ENCODE measurements around the gene WBP2. TPM values are rescaled to one million over a fixed set of nuclear protein-coding genes. Genes with fewer than 3 reads are reported as not detected.

WBP2 gene
- total and polyA plus RNA-seq, 2 of the 13 experiments (the other 11 are each of a cell fraction or from before 2014, with no cell fraction given): 29.2 to 29.5 TPM

DNA sequence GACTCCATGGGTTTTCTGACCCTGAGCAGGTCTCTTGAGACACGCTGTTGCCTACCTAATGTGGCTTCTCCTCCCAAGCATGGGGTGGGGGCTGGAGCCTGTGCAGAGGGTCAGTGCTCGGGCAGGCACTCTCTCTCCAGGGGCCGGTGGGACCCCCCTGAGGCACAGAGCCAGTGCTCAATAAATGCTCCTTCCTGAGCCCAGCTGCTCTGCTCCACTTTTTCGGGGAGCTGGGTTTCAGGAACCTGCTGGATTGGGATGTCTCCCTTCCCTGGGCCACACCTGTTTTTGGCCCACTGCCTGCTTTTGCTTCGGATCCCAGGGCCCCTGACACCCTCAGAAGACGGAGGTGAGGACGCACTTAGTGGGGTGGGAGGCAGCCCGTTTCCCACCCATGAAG, 42.9 kb upstream of the WBP2 start (continued):
- TF ChIP-seq, protein P1, sequence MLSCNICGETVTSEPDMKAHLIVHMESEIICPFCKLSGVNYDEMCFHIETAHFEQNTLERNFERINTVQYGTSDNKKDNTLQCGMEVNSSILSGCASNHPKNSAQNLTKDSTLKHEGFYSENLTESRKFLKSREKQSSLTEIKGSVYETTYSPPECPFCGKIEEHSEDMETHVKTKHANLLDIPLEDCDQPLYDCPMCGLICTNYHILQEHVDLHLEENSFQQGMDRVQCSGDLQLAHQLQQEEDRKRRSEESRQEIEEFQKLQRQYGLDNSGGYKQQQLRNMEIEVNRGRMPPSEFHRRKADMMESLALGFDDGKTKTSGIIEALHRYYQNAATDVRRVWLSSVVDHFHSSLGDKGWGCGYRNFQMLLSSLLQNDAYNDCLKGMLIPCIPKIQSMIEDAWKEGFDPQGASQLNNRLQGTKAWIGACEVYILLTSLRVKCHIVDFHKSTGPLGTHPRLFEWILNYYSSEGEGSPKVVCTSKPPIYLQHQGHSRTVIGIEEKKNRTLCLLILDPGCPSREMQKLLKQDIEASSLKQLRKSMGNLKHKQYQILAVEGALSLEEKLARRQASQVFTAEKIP (CRISPR knock-in tag; IDR thresholded peaks at IDR 0.05; ENCODE audit: borderline replicate concordance): no peak
- TF ChIP-seq SP5 (CRISPR knock-in tag; IDR thresholded peaks at IDR 0.05; ENCODE audit: borderline replicate concordance, low read depth): no peak
- no peak for TF ChIP-seq SSRP1 (CRISPR knock-in tag; IDR thresholded peaks at IDR 0.05)
- no peak for TF ChIP-seq SRF (IDR thresholded peaks at IDR 0.05; ENCODE audit: low read depth, low read length)

DNA sequence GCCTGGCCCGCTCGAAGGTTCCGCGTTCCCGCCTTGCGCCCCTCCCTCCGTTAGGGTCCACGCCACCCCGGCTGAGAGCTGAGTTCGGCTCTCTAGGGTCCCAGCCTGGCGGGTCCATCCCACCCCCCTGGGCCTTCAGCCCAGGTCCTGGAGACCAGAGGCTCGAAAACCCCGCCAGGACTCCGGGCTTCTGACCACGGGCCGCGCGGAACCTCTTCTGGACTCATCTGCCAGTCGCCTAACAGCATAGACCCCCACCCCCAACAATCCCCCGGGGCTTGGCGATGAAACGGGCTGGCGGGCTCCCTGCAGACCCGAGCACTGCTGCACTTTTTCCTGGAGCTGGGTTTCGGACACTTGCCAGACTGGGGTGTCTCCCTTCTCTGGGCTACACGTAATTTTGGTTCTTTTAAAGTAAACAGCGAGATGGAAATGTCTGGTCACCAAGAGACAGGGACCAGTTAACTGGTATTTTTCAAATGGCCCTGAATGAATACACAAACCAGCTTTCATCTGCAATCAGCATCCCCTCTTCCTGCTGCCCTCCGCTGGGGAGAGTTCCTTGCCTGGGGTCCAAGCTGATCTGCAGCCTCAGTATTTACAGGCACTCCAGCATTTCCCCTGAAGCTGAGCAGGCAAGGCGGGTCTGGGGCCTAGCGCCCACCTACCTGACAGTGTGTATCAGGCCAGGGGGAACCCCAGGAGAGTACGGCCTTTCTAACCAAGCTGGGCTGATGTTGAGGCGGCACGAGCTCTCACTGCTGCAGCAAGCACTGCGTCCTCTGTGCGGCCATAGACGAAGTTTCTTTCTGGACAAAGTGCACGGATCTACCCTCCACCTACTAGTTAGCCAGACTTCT, 42.3 kb upstream of the WBP2 start:
- Histone ChIP-seq H3K4me1 (ENCODE audit: insufficient read depth, low read length) (peaks cover 41% of the 10 kb centered on the region), H3K36me3 (replicated peaks in 1 of 2; ENCODE audit: control insufficient read depth in 1 of 2, insufficient read depth in 2 of 2, low read length in 2 of 2) (peaks cover 28 to 47% of the 10 kb centered on the region in 2 experiments), H3K27ac (ENCODE audit: extremely low read length, insufficient read depth, low read length) (peak overlapping the region; percentile 6), H3K9ac (ENCODE audit: insufficient read depth, low read depth, low read length) (no peak overlapping the region), H3K4me3 (replicated peaks in 1 of 3; ENCODE audit: insufficient read depth in 1 of 3, low read depth in 2 of 3, low read length in 3 of 3) (no peak overlapping the region), H2AFZ (ENCODE audit: low read length) (no peak overlapping the region), H3K4me2 (ENCODE audit: low read depth, low read length) (no peak overlapping the region), H3K27me3 (ENCODE audit: control insufficient read depth in 1 of 2, insufficient read depth in 2 of 2, low read length in 2 of 2) (no peaks in the 10 kb centered on the region), H3K9me3 (ENCODE audit: low read length) (no peaks in the 10 kb centered on the region), H4K20me1 (ENCODE audit: insufficient read depth, low read length) (no peaks in the 10 kb centered on the region), H3K79me2 (ENCODE audit: insufficient read depth, low read length) (peaks cover 13% of the 10 kb centered on the region)
- in situ Hi-C loops (cut with HindIII; ENCODE audit: extremely low pct_ligation_motif_present, low pct_unique_long_range_greater_than_20kb): no loop called here
- FAIRE-seq (no peak), DNase-seq (ENCODE audit: low spot score) (no peak), ATAC-seq (no peak; the same call in 2 of the 3 replicates)
- BruUV-seq (replicated peaks): TSS peak; percentile 70
- CTCF ChIA-PET (ENCODE audit: low intra/inter-chr PET ratio, low total read pairs): interaction anchor here (1.0 kb wide), 1 partner anchor 21 kb away, joined by 3 read pairs; no protein-coding TSS in a partner anchor
- POLR2A ChIA-PET: interaction anchor here (0.8 to 12.9 kb wide), 19 partner anchors 8 to 367 kb away, joined by 3 to 423 read pairs (median 4); partner anchors contain the start of genes CDK3, MRPL38, TRIM47 and UBALD2
- intact Hi-C loops (cut with micrococcal nuclease; ENCODE audit: unreplicated experiment): no loop called here
- 93% methylated on average over 36 of the region's 37 CpGs for WGBS (ENCODE audit: low lambda C conversion rate)
- TF ChIP-seq ZNF530 (CRISPR knock-in tag; IDR thresholded peaks at IDR 0.05; ENCODE audit: low read depth): no peak
- TF ChIP-seq, protein P2, sequence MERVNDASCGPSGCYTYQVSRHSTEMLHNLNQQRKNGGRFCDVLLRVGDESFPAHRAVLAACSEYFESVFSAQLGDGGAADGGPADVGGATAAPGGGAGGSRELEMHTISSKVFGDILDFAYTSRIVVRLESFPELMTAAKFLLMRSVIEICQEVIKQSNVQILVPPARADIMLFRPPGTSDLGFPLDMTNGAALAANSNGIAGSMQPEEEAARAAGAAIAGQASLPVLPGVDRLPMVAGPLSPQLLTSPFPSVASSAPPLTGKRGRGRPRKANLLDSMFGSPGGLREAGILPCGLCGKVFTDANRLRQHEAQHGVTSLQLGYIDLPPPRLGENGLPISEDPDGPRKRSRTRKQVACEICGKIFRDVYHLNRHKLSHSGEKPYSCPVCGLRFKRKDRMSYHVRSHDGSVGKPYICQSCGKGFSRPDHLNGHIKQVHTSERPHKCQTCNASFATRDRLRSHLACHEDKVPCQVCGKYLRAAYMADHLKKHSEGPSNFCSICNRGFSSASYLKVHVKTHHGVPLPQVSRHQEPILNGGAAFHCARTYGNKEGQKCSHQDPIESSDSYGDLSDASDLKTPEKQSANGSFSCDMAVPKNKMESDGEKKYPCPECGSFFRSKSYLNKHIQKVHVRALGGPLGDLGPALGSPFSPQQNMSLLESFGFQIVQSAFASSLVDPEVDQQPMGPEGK (CRISPR knock-in tag; IDR thresholded peaks at IDR 0.05): no peak
- 0 out of 2 replicates have a peak, but pooled peaks have one; percentile 44 for TF ChIP-seq CHCHD3 (CRISPR knock-in tag; IDR thresholded peaks at IDR 0.05)
- TF ChIP-seq ZNF790 (CRISPR knock-in tag; IDR thresholded peaks at IDR 0.05; ENCODE audit: borderline replicate concordance): 0 out of 2 replicates have a peak, but pooled peaks have one; percentile 9
- TF ChIP-seq, protein P3, sequence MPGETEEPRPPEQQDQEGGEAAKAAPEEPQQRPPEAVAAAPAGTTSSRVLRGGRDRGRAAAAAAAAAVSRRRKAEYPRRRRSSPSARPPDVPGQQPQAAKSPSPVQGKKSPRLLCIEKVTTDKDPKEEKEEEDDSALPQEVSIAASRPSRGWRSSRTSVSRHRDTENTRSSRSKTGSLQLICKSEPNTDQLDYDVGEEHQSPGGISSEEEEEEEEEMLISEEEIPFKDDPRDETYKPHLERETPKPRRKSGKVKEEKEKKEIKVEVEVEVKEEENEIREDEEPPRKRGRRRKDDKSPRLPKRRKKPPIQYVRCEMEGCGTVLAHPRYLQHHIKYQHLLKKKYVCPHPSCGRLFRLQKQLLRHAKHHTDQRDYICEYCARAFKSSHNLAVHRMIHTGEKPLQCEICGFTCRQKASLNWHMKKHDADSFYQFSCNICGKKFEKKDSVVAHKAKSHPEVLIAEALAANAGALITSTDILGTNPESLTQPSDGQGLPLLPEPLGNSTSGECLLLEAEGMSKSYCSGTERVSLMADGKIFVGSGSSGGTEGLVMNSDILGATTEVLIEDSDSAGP (CRISPR knock-in tag; IDR thresholded peaks at IDR 0.05; ENCODE audit: borderline replicate concordance): peak; percentile 79; the same call in 1 of the 2 replicates
- no peak for TF ChIP-seq TOE1 (CRISPR knock-in tag; IDR thresholded peaks at IDR 0.05)
- 0 out of 2 replicates have a peak, but pooled peaks have one; percentile 1 for TF ChIP-seq NFKB2 (CRISPR knock-in tag; IDR thresholded peaks at IDR 0.05; ENCODE audit: borderline replicate concordance)
- TF ChIP-seq, protein P4, sequence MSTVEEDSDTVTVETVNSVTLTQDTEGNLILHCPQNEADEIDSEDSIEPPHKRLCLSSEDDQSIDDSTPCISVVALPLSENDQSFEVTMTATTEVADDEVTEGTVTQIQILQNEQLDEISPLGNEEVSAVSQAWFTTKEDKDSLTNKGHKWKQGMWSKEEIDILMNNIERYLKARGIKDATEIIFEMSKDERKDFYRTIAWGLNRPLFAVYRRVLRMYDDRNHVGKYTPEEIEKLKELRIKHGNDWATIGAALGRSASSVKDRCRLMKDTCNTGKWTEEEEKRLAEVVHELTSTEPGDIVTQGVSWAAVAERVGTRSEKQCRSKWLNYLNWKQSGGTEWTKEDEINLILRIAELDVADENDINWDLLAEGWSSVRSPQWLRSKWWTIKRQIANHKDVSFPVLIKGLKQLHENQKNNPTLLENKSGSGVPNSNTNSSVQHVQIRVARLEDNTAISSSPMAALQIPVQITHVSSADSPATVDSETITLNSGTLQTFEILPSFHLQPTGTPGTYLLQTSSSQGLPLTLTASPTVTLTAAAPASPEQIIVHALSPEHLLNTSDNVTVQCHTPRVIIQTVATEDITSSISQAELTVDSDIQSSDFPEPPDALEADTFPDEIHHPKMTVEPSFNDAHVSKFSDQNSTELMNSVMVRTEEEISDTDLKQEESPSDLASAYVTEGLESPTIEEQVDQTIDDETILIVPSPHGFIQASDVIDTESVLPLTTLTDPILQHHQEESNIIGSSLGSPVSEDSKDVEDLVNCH (CRISPR knock-in tag; IDR thresholded peaks at IDR 0.05): no peak
- TF ChIP-seq HNRNPUL1 (IDR thresholded peaks at IDR 0.05; ENCODE audit: low read depth, low read length): no peak

Data from HepG2 (cell line).